ENCODE results near the gene XIRP1.

GRCh38 chr3:39180546-39181346 is 11.6 kb downstream of the XIRP1 start:
- TF ChIP-seq CTCF (IDR thresholded peaks at IDR 0.05; ENCODE audit: borderline replicate concordance, extremely low read depth, low read length, poor library complexity, severe bottlenecking) (no peak), EZH2 (IDR thresholded peaks at IDR 0.05; ENCODE audit: borderline replicate concordance, low read depth, low read length, severe bottlenecking) (no peak)

Measured in DND-41 (cell line).